HG03460 (cell line): ENCODE results near the gene GALP.
"Not testable (repeated sequence)": the region's sequence is repeated elsewhere in the genome, so short reads cannot be mapped to it uniquely, and the experiment has no call there.

Source experiments
- ATAC-seq: cut with Tn5 transposase; IDR thresholded peaks from one replicate; pipeline ENCODE4 v1.9.1; 2021; ENCODE audit not compliant: unreplicated experiment

Gene GALP

DNA sequence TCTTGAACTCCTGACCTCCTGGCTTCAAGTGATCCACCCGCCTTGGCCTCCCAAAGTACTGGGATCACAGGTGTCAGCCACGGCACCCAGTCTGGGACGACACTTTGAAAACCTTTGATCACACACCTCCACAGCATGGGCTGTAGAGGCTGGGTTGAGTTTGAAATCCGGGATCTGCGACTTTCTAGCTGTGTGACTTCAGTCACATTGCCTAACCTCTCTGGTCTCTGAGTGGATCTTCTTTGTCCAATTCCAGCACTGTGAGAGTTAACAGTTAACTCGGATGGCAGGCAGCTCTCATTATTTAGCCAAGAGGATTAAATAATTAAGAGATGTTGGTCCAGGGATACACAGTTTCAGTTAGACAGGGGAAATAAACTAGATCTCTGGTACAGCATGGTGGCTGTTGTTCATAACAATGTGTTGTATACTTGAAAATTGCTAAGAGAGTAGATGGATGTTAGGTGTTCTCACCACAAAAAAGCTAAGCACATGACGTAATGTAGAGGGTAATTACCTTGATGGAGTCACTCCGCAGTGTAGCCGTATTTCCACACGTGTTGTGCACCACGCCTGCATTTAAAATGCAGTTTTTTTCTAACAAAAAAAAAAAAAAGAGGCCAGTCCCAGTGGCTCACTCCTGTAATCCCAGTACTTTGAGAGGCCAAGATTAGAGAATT, 1.9 kb downstream of the GALP start:
- no peak for ATAC-seq

DNA sequence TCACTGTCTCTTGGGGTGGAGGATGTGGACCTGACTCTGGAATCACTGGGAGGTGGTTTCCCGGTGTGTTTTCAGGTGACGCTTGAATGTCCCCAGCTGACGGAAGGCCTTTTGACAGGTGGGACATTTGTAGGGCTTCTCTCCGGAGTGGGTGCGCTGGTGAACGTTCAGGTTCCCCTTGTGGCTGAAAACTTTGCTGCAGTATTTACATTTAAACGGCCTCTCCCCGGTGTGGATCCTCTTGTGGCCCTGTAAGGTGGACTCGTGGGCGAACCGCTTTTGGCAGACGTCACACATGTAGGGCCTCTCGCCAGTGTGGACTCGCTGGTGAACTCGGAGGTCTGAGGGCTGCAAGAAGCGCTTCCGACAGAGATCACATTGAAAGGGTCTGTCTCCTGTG, 14.0 kb downstream of the GALP start:
- ATAC-seq = no peak

DNA sequence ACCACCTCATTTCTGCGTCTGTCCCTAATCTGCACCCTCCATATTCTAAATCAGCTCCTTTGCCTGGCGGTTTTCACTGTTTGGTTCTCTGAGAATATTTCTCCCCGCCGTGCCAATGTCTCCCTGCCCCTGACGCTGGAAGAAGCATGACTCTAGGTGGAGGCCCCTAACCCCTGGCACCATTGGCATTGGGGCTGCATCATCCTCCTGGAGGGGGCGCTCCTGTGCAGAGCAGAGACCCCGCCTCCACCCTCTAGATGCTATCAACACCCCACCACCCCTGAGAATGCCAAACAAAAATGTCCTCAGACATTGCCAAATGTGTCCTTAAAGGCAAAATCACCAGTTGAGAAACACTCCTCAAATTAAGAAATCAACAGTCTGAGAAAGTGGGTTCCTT, 15.3 kb downstream of the GALP start:
- ATAC-seq = no peak

- ATAC-seq = no peak
Observed at GRCh38 chr19:56191711-56192110, 15.9 kb downstream of the GALP start.

GRCh38 chr19:56193981-56194640, 18.3 kb downstream of the GALP start:
- no peak for ATAC-seq

- ATAC-seq = not testable (repeated sequence)
Observed at GRCh38 chr19:56197646-56198045, 21.8 kb downstream of the GALP start, which contains the start of gene ZSCAN5B. Gene ZSCAN5B (minus strand): TSS chr19:56197783. CDS start chr19:56193052, 4,731 bp downstream.

DNA sequence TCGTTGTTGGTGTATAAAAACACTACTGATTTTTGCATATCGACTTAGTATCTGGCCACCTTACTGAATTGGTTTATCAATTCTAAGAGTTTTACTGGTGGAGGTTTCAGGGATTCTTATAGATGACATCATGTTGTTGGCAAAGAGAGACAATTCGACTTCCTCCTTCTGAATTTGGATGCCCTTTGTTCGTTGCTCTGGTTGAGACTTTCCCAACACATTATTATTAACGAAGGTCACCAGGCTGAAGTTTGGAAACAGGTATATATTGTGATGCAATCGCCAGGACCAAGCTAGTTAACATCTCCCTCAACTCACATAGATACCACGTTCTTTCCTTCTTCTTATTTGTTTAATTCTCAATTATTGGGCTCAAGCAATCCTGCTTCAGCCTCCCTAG, 23.9 kb downstream of the GALP start:
- ATAC-seq = no peak

DNA sequence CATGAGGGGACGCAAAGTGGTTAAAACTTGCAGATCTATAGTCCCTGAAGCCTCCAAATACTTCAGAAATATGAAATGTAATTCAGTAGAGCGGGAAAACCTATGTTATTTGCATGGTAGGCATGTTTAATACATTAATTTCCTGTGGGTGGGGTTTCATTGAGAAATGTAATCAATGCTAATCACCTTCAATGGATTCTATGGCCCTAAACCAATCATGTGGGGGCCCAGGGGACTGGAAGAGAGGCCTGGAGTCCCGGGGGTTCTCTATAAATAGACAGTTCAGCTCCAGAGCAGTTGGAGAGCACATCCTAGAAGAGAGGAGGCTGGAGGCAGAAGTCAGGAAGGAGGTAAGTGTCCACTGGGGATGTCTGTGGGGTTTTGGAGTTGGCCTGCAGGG, 26.2 kb downstream of the GALP start, which contains the start of gene ZSCAN5C:
TSS of gene ZSCAN5C (plus strand) at position 301 of the 400 bp plus-strand sequence. CDS start 3,641 bp downstream, outside the sequence.
- no peak for ATAC-seq

- ATAC-seq = not testable (repeated sequence)
Observed at GRCh38 chr19:56207581-56207980, 31.8 kb downstream of the GALP start.

GRCh38 chr19:56209091-56209490, 33.3 kb downstream of the GALP start:
- ATAC-seq = no peak

- ATAC-seq = not testable (repeated sequence)
Observed at GRCh38 chr19:56210036-56210435, 34.2 kb downstream of the GALP start.

DNA sequence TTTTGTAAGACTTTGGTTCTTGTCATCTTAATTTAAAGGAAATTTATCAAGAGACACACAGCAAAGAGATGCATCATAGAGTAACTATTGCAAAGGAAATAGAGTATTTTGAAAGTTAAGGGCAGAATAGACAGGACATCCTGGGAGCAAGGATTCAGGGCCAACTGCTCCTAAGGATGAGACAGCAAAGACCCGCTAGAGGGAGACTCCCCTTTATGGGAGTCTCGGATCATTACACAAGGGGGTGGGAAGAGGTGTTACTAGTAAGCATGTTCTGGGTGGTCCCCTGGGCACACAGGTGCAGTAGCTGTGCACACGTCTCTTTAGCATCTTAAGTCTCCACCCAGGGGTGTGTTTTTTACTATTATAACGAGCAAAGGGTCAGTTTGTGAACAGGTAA, 35.9 kb downstream of the GALP start:
- ATAC-seq = no peak

- ATAC-seq = no peak
Observed at GRCh38 chr19:56217039-56217949, 41.5 kb downstream of the GALP start.

DNA sequence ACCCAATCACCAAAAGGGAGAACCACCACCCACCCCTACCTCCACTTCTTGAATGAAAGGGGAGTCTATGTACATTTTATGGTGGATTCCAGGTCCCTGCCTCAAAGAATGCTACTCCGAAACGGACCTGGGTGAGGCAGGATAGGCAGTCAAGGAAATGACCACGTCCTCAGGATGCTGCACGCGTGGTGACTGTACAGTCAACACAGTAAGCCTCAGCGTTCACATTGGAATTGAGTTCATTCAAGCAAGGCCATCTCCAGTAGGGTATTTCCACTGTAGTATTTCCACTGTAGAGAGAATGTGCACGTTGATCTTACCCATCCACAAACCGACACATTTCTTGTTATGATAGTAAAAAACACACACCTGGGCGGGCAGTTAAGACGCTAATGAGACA, 43.2 kb downstream of the GALP start:
- ATAC-seq = no peak

- not testable (repeated sequence) for ATAC-seq
Observed at GRCh38 chr19:56221442-56221841, 45.6 kb downstream of the GALP start.

DNA sequence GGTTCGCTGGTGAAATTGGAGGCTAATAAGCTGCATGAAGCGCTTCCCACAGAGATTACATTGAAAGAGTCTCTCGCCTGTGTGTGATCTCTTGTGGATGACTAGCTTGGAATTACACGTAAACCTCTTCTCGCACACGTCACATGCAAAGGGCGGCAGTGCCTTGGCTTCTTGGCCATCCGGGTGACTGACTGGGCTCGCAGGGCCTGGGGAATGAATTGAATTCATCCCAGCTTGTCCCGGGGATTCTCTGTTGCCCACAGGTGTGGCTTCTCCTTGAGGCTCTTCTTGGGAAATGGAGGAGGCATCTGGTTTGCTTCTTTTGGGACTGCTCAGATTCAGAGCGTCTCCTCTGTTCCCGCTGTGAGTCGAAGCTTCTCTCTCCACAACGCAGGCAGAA, 46.0 kb downstream of the GALP start:
- no peak for ATAC-seq

GRCh38 chr19:56222901-56223300, 47.1 kb downstream of the GALP start:
- ATAC-seq = no peak

GRCh38 chr19:56223481-56223880, 47.7 kb downstream of the GALP start:
- no peak for ATAC-seq
